Tibial nerve (tissue), 4 donors: ENCODE measurements around the gene OR52E5. TPM values are rescaled to one million over a fixed set of nuclear protein-coding genes. Genes with fewer than 3 reads are reported as not detected.

Experiments
- DNase-seq, 2 donors: peaks; one replicate each; pipeline ENCODE4 v3.0.0-alpha.2; 2019; ENCODE audit warnings: low spot score in 2 of 2
- H3K27ac ChIP-seq, 4 donors: fragments of 200-600 bp; sonication (generic) in 3 of 4; one replicate each; pipeline ENCODE4 v1.5.1; 2017 to 2019; ENCODE audit warnings: mild to moderate bottlenecking in 1 of 4
- H3K27me3 ChIP-seq, 2 donors: fragments of 200-600 bp; sonication (generic) in 1 of 2; one replicate each; pipeline versions ENCODE4 v1.5.1 to v1.6.0; 2017 to 2019
- H3K36me3 ChIP-seq, 3 donors: fragments of 200-600 bp; sonication (generic); one replicate each; pipeline ENCODE4 v1.5.1; 2018 to 2019
- H3K4me1 ChIP-seq, 4 donors: fragments of 200-600 bp; sonication (generic) in 3 of 4; one replicate each; pipeline ENCODE4 v1.5.1; 2017 to 2019
- H3K4me3 ChIP-seq, 4 donors: fragments of 200-600 bp; sonication (generic) in 3 of 4; one replicate each; pipeline ENCODE4 v1.5.1; 2017 to 2019; ENCODE audit warnings: mild to moderate bottlenecking in 1 of 4, moderate library complexity in 1 of 4
- H3K9me3 ChIP-seq, 4 donors: fragments of 200-600 bp; sonication (generic) in 3 of 4; one replicate each; pipeline ENCODE4 v1.5.1; 2017 to 2019
- CTCF ChIP-seq, 5 experiments: fragments of 200-600 bp in 3 of 5; fragments of 450-650 bp in 2 of 5; sonication (generic) in 3 of 5; IDR thresholded peaks; one replicate each; pipeline ENCODE4 v1.5.1; 2016 to 2019; ENCODE audit warnings: antibody characterized with exemption in 5 of 5, mild to moderate bottlenecking in 3 of 5, moderate library complexity in 2 of 5
- EP300 ChIP-seq, 2 donors: sonication (generic); formaldehyde crosslinking; IDR thresholded peaks; one replicate each; pipeline ENCODE4 v1.6.1; 2017; ENCODE audit warnings: antibody characterized with exemption in 2 of 2, mild to moderate bottlenecking in 1 of 2
- POLR2A ChIP-seq, 2 donors: fragments of 450-650 bp; IDR thresholded peaks; one replicate each; pipeline ENCODE4 v1.6.1; 2017; ENCODE audit warnings: antibody characterized with exemption in 2 of 2, mild to moderate bottlenecking in 2 of 2, moderate library complexity in 2 of 2
- WGBS, 2 donors: methylation state at CpG; one replicate each; pipeline ENCODE4 v1.1.5; 2018; 5-methylcytosine and 5-hydroxymethylcytosine counted together
- total RNA-seq, 4 donors: library from RNA; depleted of rRNA; stranded (reverse); fragments of >200 nt; gene quantifications; one replicate each; pipeline ENCODE4 v1.1.0, GENCODE V29; 2016

The OR52E5 gene
- total RNA-seq, 4 donors from 2014 or later: not detected

- Histone ChIP-seq H3K36me3 (no peaks in the 10 kb centered on the region), H3K27me3 (no peaks in the 10 kb centered on the region), H3K4me3 (no peak overlapping the region), H3K9me3 (no peaks in the 10 kb centered on the region), H3K4me1 (no peaks in the 10 kb centered on the region), H3K27ac (no peak overlapping the region)
- no peak for DNase-seq
- TF ChIP-seq POLR2A (IDR thresholded peaks at IDR 0.05): no peak
- no peak for TF ChIP-seq CTCF (IDR thresholded peaks at IDR 0.05)
- no peak for TF ChIP-seq EP300 (IDR thresholded peaks at IDR 0.05)
- WGBS, 2 donors: 69 to 82% methylated on average over 1 of the region's 1 CpG
Measured at GRCh38 chr11:5887661-5888060, 5.3 kb upstream of the OR52E5 start.

GRCh38 chr11:5891216-5891800 lies 1.7 kb upstream of the OR52E5 start:
- no peak for DNase-seq
- TF ChIP-seq EP300 (IDR thresholded peaks at IDR 0.05) (no peak), POLR2A (IDR thresholded peaks at IDR 0.05) (no peak), CTCF (IDR thresholded peaks at IDR 0.05) (peak in 3 of 5 experiments; percentile 25 to 34 (median 26))
- Histone ChIP-seq H3K27ac (no peak overlapping the region), H3K27me3 (no peaks in the 10 kb centered on the region), H3K36me3 (no peaks in the 10 kb centered on the region), H3K9me3 (no peaks in the 10 kb centered on the region), H3K4me1 (no peaks in the 10 kb centered on the region), H3K4me3 (no peak overlapping the region)
- 65 to 72% methylated on average over 4 of the region's 4 CpGs for WGBS, 2 donors

DNA sequence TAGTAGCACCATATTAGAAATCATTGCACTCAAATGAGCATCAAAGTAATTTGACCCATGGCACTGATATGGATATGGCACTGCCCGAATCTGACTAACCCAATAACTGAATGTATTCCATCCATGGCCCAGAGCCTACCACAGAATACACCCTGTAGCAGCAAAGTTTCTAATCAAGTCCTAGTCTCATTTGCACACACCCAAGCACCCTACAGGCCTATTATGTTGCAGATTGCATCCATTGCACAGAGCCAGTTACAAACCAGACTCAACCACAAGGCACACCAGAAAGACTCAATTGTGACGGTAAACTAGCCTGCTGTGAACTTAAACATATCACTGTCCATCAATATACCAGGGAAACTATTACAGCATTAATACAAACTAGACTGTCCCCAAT lies 6.5 kb downstream of the OR52E5 start:
- H3K36me3 ChIP-seq: no peaks in the 10 kb centered on the region
- no peak overlapping the region for H3K4me3 ChIP-seq
- no peak for TF ChIP-seq EP300 (IDR thresholded peaks at IDR 0.05)
- no peak for TF ChIP-seq CTCF (IDR thresholded peaks at IDR 0.05)
- no peak for TF ChIP-seq POLR2A (IDR thresholded peaks at IDR 0.05)
- H3K27me3 ChIP-seq: no peaks in the 10 kb centered on the region
- 81 to 86% methylated on average over 2 of the region's 2 CpGs for WGBS, 2 donors
- no peaks in the 10 kb centered on the region for H3K4me1 ChIP-seq
- H3K9me3 ChIP-seq: no peaks in the 10 kb centered on the region
- no peak for DNase-seq
- H3K27ac ChIP-seq: no peak overlapping the region

DNA sequence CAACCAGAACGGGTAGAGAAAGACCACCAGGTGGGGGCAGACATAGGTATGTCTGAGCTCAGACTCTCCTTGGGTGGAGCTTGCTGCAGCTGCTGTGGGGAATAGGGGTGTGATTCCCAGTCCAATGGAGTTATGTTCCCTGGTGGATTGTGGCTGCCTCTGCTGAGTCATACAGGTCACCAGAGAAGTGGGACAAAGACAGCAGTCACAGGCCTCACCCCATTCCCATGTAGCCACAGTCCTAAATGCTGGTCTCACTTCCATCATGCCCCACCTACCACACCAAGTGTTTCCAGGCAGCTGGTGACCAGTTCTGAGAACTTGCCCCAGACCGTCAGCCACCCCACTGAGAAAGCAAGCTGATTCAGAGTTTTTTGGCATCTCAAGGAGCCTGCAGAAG lies 17.5 kb downstream of the OR52E5 start:
- no peak overlapping the region for H3K4me3 ChIP-seq
- peaks cover 0 to 13% (median 0%) of the 10 kb centered on the region in 4 donors for H3K9me3 ChIP-seq
- 64 to 65% methylated on average over 2 of the region's 2 CpGs for WGBS, 2 donors
- no peaks in the 10 kb centered on the region for H3K36me3 ChIP-seq
- H3K27ac ChIP-seq: no peak overlapping the region
- H3K27me3 ChIP-seq: no peaks in the 10 kb centered on the region
- no peaks in the 10 kb centered on the region for H3K4me1 ChIP-seq
- TF ChIP-seq POLR2A (IDR thresholded peaks at IDR 0.05) (no peak), CTCF (IDR thresholded peaks at IDR 0.05) (no peak), EP300 (IDR thresholded peaks at IDR 0.05) (no peak)
- DNase-seq: no peak

GRCh38 chr11:5922749-5923426 lies 29.9 kb downstream of the OR52E5 start:
- Histone ChIP-seq H3K27ac (no peak overlapping the region), H3K27me3 (no peaks in the 10 kb centered on the region), H3K9me3 (peaks cover 0 to 30% (median 0%) of the 10 kb centered on the region in 4 donors), H3K4me3 (no peak overlapping the region), H3K4me1 (no peaks in the 10 kb centered on the region), H3K36me3 (no peaks in the 10 kb centered on the region)
- DNase-seq: no peak
- WGBS, 2 donors: 73 to 81% methylated on average over 2 of the region's 2 CpGs
- TF ChIP-seq EP300 (IDR thresholded peaks at IDR 0.05) (no peak), POLR2A (IDR thresholded peaks at IDR 0.05) (no peak), CTCF (IDR thresholded peaks at IDR 0.05) (no peak)
